ENCODE results near the gene WHAMM. TPM values are rescaled to one million over a fixed set of nuclear protein-coding genes. Genes with fewer than 3 reads are reported as not detected.

The WHAMM gene
- total RNA-seq, 5 donors from 2014 or later (not counting 1 experiment from before 2014, with no cell fraction given), result 28.1 to 60.8 (median 34.1) TPM

DNA sequence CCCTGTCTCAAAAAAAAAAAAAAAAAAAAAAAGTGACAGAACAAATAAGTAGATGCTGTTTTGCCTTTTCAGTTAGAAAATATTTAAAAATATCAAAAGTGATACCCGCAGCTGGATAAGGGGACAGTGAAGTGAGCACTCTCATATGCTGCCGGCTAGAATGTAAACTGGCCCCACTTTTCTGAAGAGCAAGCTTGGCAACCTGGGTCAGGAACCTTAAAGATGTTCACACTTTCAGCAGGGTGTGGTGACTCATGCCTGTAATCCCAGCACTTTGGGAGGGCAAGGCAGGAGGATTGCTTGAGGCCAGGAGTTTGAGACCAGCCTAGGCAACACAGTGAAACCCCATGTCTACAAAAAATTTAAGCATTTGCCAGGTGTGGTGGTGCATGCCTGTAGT, 20.9 kb upstream of the WHAMM start:
- Histone ChIP-seq H3K27ac (ENCODE audit: low read length) (no peak overlapping the region), H3K9me3 (no peaks in the 10 kb centered on the region), H3K4me3 (ENCODE audit: control insufficient read depth in 1 of 2, extremely low read depth in 1 of 2, low read length in 1 of 2) (no peak overlapping the region), H3K36me3 (ENCODE audit: control insufficient read depth in 2 of 2, extremely low read depth in 1 of 2, insufficient read depth in 1 of 2, low read length in 1 of 2) (no peaks in the 10 kb centered on the region), H3K27me3 (replicated peaks in 1 of 2; ENCODE audit: control insufficient read depth in 2 of 2, extremely low read depth in 1 of 2, insufficient read depth in 2 of 2, low read length in 1 of 2) (peaks cover 0 to 2% of the 10 kb centered on the region in 2 experiments), H3K4me1 (ENCODE audit: control insufficient read depth in 1 of 2, extremely low read depth in 1 of 2, insufficient read depth in 2 of 2, low read length in 2 of 2) (no peaks in the 10 kb centered on the region)
- H3K9me3 Mint-ChIP-seq, result peaks cover 0 to 3% (median 2%) of the 10 kb centered on the region in 3 donors
- no peak for DNase-seq
- CTCF ChIA-PET, result no interaction called here
- no peak overlapping the region for H3K27ac Mint-ChIP-seq
- POLR2A ChIA-PET, result no interaction called here
- peaks cover 0 to 3% of the 10 kb centered on the region in 2 donors for H3K27me3 Mint-ChIP-seq
- 93% methylated on average over 2 of the region's 2 CpGs for WGBS (ENCODE audit: insufficient coverage)
- no peak overlapping the region for H3K4me3 Mint-ChIP-seq
- H3K36me3 Mint-ChIP-seq, result no peaks in the 10 kb centered on the region
- H3K4me1 Mint-ChIP-seq, result no peaks in the 10 kb centered on the region
- ATAC-seq (replicated peaks in 1 of 4), result no peak

DNA sequence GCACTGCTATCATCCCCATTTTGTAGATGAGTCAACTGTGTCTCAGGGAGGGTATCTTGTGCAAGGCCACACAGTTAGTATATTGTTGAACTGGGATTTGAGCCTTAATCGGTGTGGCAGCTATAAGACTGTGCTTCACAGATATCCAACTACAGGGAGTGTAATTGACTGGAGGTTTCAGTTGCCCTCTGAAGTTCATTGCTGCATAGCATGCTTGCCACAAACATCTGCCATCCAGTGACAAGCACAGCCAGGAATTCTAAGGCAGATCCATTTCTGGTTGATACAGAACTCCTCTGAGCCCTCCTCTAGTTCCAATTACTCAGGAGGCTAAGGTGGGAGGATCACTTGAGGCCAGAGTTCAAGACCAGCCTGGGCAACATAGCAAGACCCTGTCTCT, 19.9 kb upstream of the WHAMM start:
- Mint-ChIP-seq H3K4me3 (no peak overlapping the region), H3K9me3 (peaks cover 9 to 12% (median 10%) of the 10 kb centered on the region in 3 donors), H3K36me3 (peaks cover 6% of the 10 kb centered on the region), H3K27me3 (no peaks in the 10 kb centered on the region), H3K4me1 (no peaks in the 10 kb centered on the region), H3K27ac (no peak overlapping the region)
- Histone ChIP-seq H3K27me3 (replicated peaks in 1 of 2; ENCODE audit: control insufficient read depth in 2 of 2, extremely low read depth in 1 of 2, insufficient read depth in 2 of 2, low read length in 1 of 2) (peaks cover 0 to under 1% of the 10 kb centered on the region in 2 experiments), H3K27ac (ENCODE audit: low read length) (no peak overlapping the region), H3K4me3 (ENCODE audit: control insufficient read depth in 1 of 2, extremely low read depth in 1 of 2, low read length in 1 of 2) (no peak overlapping the region), H3K36me3 (ENCODE audit: control insufficient read depth in 2 of 2, extremely low read depth in 1 of 2, insufficient read depth in 1 of 2, low read length in 1 of 2) (no peaks in the 10 kb centered on the region), H3K9me3 (no peaks in the 10 kb centered on the region), H3K4me1 (ENCODE audit: control insufficient read depth in 1 of 2, extremely low read depth in 1 of 2, insufficient read depth in 2 of 2, low read length in 2 of 2) (no peaks in the 10 kb centered on the region)
- no peak for ATAC-seq (replicated peaks in 1 of 4)
- CTCF ChIA-PET, result no interaction called here
- POLR2A ChIA-PET, result no interaction called here
- no CpG with 5 or more reads among the region's 1 CpG for WGBS (ENCODE audit: insufficient coverage)
- DNase-seq, result no peak

DNA sequence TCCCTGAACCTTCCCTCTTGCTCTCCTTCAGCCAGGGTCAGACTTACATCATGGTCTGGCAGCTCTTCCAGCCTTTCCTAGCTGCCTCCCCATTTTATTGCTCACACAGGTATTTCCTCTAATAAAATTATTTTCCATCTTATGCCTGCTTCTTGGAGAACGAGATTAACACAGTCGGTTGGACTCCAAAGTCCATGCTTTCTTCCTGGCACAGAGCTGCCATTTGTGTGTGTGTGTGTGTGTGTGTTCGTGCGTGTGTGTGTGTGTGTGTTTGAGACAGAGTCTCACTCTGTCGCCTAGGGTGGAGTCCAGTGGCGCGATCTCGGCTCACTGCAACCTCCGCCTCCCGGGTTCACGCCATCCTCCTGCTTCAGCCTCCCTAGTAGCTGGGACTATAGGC, 19.1 kb upstream of the WHAMM start:
- Histone ChIP-seq H3K4me3 (ENCODE audit: control insufficient read depth in 1 of 2, extremely low read depth in 1 of 2, low read length in 1 of 2) (no peak overlapping the region), H3K4me1 (ENCODE audit: control insufficient read depth in 1 of 2, extremely low read depth in 1 of 2, insufficient read depth in 2 of 2, low read length in 2 of 2) (no peaks in the 10 kb centered on the region), H3K36me3 (ENCODE audit: control insufficient read depth in 2 of 2, extremely low read depth in 1 of 2, insufficient read depth in 1 of 2, low read length in 1 of 2) (no peaks in the 10 kb centered on the region), H3K9me3 (no peaks in the 10 kb centered on the region), H3K27ac (ENCODE audit: low read length) (no peak overlapping the region), H3K27me3 (replicated peaks in 1 of 2; ENCODE audit: control insufficient read depth in 2 of 2, extremely low read depth in 1 of 2, insufficient read depth in 2 of 2, low read length in 1 of 2) (no peaks in the 10 kb centered on the region)
- Mint-ChIP-seq H3K4me3 (no peak overlapping the region), H3K9me3 (peaks cover 9 to 12% (median 10%) of the 10 kb centered on the region in 3 donors), H3K36me3 (peaks cover 6% of the 10 kb centered on the region), H3K4me1 (no peaks in the 10 kb centered on the region), H3K27me3 (no peaks in the 10 kb centered on the region), H3K27ac (no peak overlapping the region)
- ChIA-PET CTCF (no interaction called here), POLR2A (no interaction called here)
- ATAC-seq (replicated peaks in 1 of 4), result no peak
- no CpG with 5 or more reads among the region's 11 CpGs for WGBS (ENCODE audit: insufficient coverage)
- no peak for DNase-seq

DNA sequence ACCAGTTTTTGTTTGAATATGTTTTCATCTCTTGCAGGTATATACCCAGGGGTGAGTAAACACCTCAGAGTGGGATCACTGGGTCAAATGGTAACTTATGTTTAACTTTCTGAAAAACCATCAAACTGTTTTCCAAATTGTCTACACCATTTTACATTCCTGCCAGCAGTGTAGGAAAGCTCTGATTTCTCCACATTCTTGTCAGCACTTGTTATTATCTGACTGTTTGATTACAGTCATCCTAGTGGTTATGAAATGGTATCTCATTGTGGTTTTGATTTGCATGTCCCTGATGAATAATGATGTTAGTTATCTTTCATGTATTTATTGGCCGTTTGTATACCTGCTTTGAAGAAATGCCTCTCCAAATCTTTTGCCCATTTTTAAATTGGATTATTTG, 17.4 kb upstream of the WHAMM start:
- H3K27ac Mint-ChIP-seq, result no peak overlapping the region
- H3K36me3 Mint-ChIP-seq, result peaks cover 6% of the 10 kb centered on the region
- ChIA-PET CTCF (interaction anchor here in 1 of 2 donors (0.6 kb wide), 1 partner anchor 246 kb away, joined by 4 read pairs; no protein-coding TSS in a partner anchor), POLR2A (no interaction called here)
- peaks cover 0 to 2% of the 10 kb centered on the region in 2 donors for H3K27me3 Mint-ChIP-seq
- no peaks in the 10 kb centered on the region for H3K9me3 ChIP-seq
- H3K27ac ChIP-seq (ENCODE audit: low read length), result no peak overlapping the region
- H3K4me3 Mint-ChIP-seq, result no peak overlapping the region
- no peak overlapping the region for H3K4me3 ChIP-seq (ENCODE audit: control insufficient read depth in 1 of 2, extremely low read depth in 1 of 2, low read length in 1 of 2)
- peaks cover 9 to 12% (median 10%) of the 10 kb centered on the region in 3 donors for H3K9me3 Mint-ChIP-seq
- ATAC-seq (replicated peaks in 1 of 4) (no peak), DNase-seq (no peak)
- no CpG with 5 or more reads among the region's 1 CpG for WGBS (ENCODE audit: insufficient coverage)
- no peaks in the 10 kb centered on the region for H3K27me3 ChIP-seq (replicated peaks in 1 of 2; ENCODE audit: control insufficient read depth in 2 of 2, extremely low read depth in 1 of 2, insufficient read depth in 2 of 2, low read length in 1 of 2)
- no peaks in the 10 kb centered on the region for H3K36me3 ChIP-seq (ENCODE audit: control insufficient read depth in 2 of 2, extremely low read depth in 1 of 2, insufficient read depth in 1 of 2, low read length in 1 of 2)
- no peaks in the 10 kb centered on the region for H3K4me1 ChIP-seq (ENCODE audit: control insufficient read depth in 1 of 2, extremely low read depth in 1 of 2, insufficient read depth in 2 of 2, low read length in 2 of 2)
- H3K4me1 Mint-ChIP-seq, result no peaks in the 10 kb centered on the region

DNA sequence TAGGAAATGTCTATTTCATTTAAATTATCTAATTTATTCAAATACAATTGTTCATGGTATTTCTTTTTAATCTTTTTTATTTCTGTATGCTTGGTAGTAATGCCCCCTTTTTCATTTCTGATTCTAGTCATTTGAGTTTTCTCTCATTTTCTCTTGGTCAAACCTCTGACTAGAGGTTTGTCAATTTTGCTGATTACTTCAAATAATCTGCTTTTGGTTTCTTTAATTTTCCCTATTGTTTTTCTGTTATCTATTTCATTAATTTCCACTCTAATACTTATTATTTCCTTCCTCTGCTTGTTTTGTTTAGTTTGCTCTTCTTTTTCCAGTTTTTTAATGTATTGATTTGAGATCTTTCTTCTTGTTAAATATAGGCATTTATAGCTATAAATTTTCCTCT, 15.7 kb upstream of the WHAMM start:
- H3K36me3 ChIP-seq (ENCODE audit: control insufficient read depth in 2 of 2, extremely low read depth in 1 of 2, insufficient read depth in 1 of 2, low read length in 1 of 2), result no peaks in the 10 kb centered on the region
- H3K27ac ChIP-seq (ENCODE audit: low read length), result no peak overlapping the region
- peaks cover 6% of the 10 kb centered on the region for H3K36me3 Mint-ChIP-seq
- peaks cover 9 to 12% (median 10%) of the 10 kb centered on the region in 3 donors for H3K9me3 Mint-ChIP-seq
- DNase-seq (no peak), ATAC-seq (replicated peaks in 1 of 4) (no peak)
- no peaks in the 10 kb centered on the region for H3K9me3 ChIP-seq
- no peaks in the 10 kb centered on the region for H3K4me1 ChIP-seq (ENCODE audit: control insufficient read depth in 1 of 2, extremely low read depth in 1 of 2, insufficient read depth in 2 of 2, low read length in 2 of 2)
- ChIA-PET POLR2A (no interaction called here), CTCF (no interaction called here)
- H3K4me3 ChIP-seq (ENCODE audit: control insufficient read depth in 1 of 2, extremely low read depth in 1 of 2, low read length in 1 of 2), result no peak overlapping the region
- no peaks in the 10 kb centered on the region for H3K4me1 Mint-ChIP-seq
- peaks cover 0 to 4% of the 10 kb centered on the region in 2 experiments for H3K27me3 ChIP-seq (replicated peaks in 1 of 2; ENCODE audit: control insufficient read depth in 2 of 2, extremely low read depth in 1 of 2, insufficient read depth in 2 of 2, low read length in 1 of 2)
- H3K4me3 Mint-ChIP-seq, result no peak overlapping the region
- peaks cover 3 to 5% of the 10 kb centered on the region in 2 donors for H3K27me3 Mint-ChIP-seq
- no peak overlapping the region for H3K27ac Mint-ChIP-seq

DNA sequence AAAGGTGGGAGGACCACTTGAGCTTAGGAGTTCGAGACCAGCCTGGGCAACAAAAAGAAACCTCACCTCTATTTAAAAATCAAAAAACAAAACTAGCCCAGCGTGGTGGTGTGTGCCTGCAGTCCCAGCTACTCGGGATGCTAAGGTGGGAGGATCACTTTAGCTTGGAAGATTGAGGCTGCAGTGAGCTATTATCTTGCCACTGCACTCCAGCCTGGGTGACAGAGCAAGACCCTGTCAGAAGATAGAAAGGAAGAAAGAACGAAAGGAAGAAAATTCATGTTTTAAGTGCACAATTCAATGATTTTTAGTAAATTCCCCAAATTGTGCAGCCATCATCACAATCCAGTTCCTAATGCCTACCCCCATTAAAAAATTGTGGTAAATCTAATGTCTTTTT, 11.3 kb upstream of the WHAMM start:
- Histone ChIP-seq H3K36me3 (ENCODE audit: control insufficient read depth in 2 of 2, extremely low read depth in 1 of 2, insufficient read depth in 1 of 2, low read length in 1 of 2) (no peaks in the 10 kb centered on the region), H3K4me1 (ENCODE audit: control insufficient read depth in 1 of 2, extremely low read depth in 1 of 2, insufficient read depth in 2 of 2, low read length in 2 of 2) (no peaks in the 10 kb centered on the region), H3K27ac (ENCODE audit: low read length) (no peak overlapping the region), H3K27me3 (replicated peaks in 1 of 2; ENCODE audit: control insufficient read depth in 2 of 2, extremely low read depth in 1 of 2, insufficient read depth in 2 of 2, low read length in 1 of 2) (peaks cover 0 to 37% of the 10 kb centered on the region in 2 experiments), H3K9me3 (no peaks in the 10 kb centered on the region), H3K4me3 (ENCODE audit: control insufficient read depth in 1 of 2, extremely low read depth in 1 of 2, low read length in 1 of 2) (no peak overlapping the region)
- 70% methylated on average over 2 of the region's 4 CpGs for WGBS (ENCODE audit: insufficient coverage)
- no peak for DNase-seq
- ChIA-PET POLR2A (interaction anchor here in 1 of 2 donors (0.7 kb wide), 1 partner anchor 209 kb away, joined by 3 read pairs; no protein-coding TSS in a partner anchor), CTCF (no interaction called here)
- Mint-ChIP-seq H3K9me3 (peaks cover 9 to 12% (median 10%) of the 10 kb centered on the region in 3 donors), H3K4me3 (no peak overlapping the region), H3K4me1 (no peaks in the 10 kb centered on the region), H3K27me3 (peaks cover 25 to 30% of the 10 kb centered on the region in 2 donors), H3K36me3 (peaks cover 6% of the 10 kb centered on the region), H3K27ac (no peak overlapping the region)
- no peak for ATAC-seq (replicated peaks in 1 of 4)

All from T-cell (primary cell).